WTC11 (cell line): Measurements from ENCODE around the gene STK32C. TPM values are rescaled to one million over a fixed set of nuclear protein-coding genes. Genes with fewer than 3 reads are reported as not detected.

ENCODE experiments used
- ATAC-seq: fragments of 200-7000 bp; cut with Tn5 transposase; 2 replicates; pipeline ENCODE4 v1.10.0; 2021; ENCODE audit warnings: mild to moderate bottlenecking, moderate library complexity
- CTCF ChIA-PET: fragments of 300-600 bp; sonication (Branson Sonifier 250); formaldehyde crosslinking; loops from one replicate; lab custom pipeline; 2021; ENCODE audit warnings: antibody characterized with exemption; lab: Charles Lee
- POLR2A ChIA-PET: fragments of 350-600 bp; sonication (Branson Sonifier 250); formaldehyde crosslinking; loops from one replicate; lab custom pipeline; 2021; ENCODE audit warnings: antibody characterized with exemption; lab: Charles Lee
- DNase-seq: peaks from one replicate; pipeline ENCODE4 v3.0.0; 2021; ENCODE audit warnings: low spot score
- H3K27ac Mint-ChIP-seq: 2 replicates; pipeline ENCODE4 v1.8.0; 2021; ENCODE audit warnings: mixed read lengths
- H3K27me3 Mint-ChIP-seq: 2 replicates; pipeline ENCODE4 v1.8.0; 2021; ENCODE audit warnings: low read depth, mild to moderate bottlenecking, moderate library complexity, mixed read lengths
- H3K36me3 Mint-ChIP-seq: 2 replicates; pipeline ENCODE4 v1.8.0; 2021; ENCODE audit warnings: mixed read lengths
- H3K4me1 Mint-ChIP-seq: 2 replicates; pipeline ENCODE4 v1.8.0; 2022; ENCODE audit warnings: mixed read lengths
- H3K4me3 Mint-ChIP-seq: 2 replicates; pipeline ENCODE4 v1.8.0; 2021; ENCODE audit warnings: mild to moderate bottlenecking, moderate library complexity, mixed read lengths
- H3K9me3 Mint-ChIP-seq: 2 replicates; pipeline ENCODE4 v1.8.0; 2021; ENCODE audit warnings: mixed read lengths
- ARID4B ChIP-seq: sonication (generic); formaldehyde crosslinking; IDR thresholded peaks from 2 replicates; pipeline ENCODE4 v1.8.0; 2023; ENCODE audit warnings: missing genetic modification reagents, mild to moderate bottlenecking, borderline replicate concordance
- STAT6 ChIP-seq: sonication (generic); formaldehyde crosslinking; conservative IDR thresholded peaks from 2 replicates; pipeline ENCODE4 v1.8.1; 2023; ENCODE audit warnings: mild to moderate bottlenecking, low read depth, missing genetic modification reagents, moderate library complexity
- ZNF232 ChIP-seq: sonication (generic); formaldehyde crosslinking; IDR thresholded peaks from 2 replicates; pipeline ENCODE4 v1.8.0; 2022; ENCODE audit warnings: mild to moderate bottlenecking, missing genetic modification reagents
- total RNA-seq: library from RNA; stranded (reverse); gene quantifications from 3 replicates; pipeline ENCODE4 v1.2.3, GENCODE V29; 2021
- TF ChIP-seq, protein P1 (sequence below): sonication (generic); formaldehyde crosslinking; IDR thresholded peaks from 2 replicates; pipeline ENCODE4 v1.8.0; 2022; ENCODE audit warnings: missing genetic modification reagents
- TF ChIP-seq, protein P2 (sequence below): fragments of 250-450 bp; sonication (Bioruptor Pico); IDR thresholded peaks from 2 replicates; pipeline ENCODE4 v1.8.0; 2021; ENCODE audit warnings: mild to moderate bottlenecking

Gene STK32C
- total RNA-seq, 1 experiment from 2014 or later, result 20.7 TPM

GRCh38 chr10:132271458-132272230 lies 36.1 kb downstream of the STK32C start:
- no peak for DNase-seq

More at GRCh38 chr10:132271458-132272230, 36.1 kb downstream of the STK32C start:
- CTCF ChIA-PET, result no interaction called here
- POLR2A ChIA-PET, result no interaction called here
- Mint-ChIP-seq H3K9me3 (peaks cover 22% of the 10 kb centered on the region), H3K4me3 (no peak overlapping the region), H3K36me3 (peaks cover 19% of the 10 kb centered on the region), H3K4me1 (no peaks in the 10 kb centered on the region), H3K27ac (no peak overlapping the region), H3K27me3 (no peaks in the 10 kb centered on the region)
- TF ChIP-seq, protein P1, sequence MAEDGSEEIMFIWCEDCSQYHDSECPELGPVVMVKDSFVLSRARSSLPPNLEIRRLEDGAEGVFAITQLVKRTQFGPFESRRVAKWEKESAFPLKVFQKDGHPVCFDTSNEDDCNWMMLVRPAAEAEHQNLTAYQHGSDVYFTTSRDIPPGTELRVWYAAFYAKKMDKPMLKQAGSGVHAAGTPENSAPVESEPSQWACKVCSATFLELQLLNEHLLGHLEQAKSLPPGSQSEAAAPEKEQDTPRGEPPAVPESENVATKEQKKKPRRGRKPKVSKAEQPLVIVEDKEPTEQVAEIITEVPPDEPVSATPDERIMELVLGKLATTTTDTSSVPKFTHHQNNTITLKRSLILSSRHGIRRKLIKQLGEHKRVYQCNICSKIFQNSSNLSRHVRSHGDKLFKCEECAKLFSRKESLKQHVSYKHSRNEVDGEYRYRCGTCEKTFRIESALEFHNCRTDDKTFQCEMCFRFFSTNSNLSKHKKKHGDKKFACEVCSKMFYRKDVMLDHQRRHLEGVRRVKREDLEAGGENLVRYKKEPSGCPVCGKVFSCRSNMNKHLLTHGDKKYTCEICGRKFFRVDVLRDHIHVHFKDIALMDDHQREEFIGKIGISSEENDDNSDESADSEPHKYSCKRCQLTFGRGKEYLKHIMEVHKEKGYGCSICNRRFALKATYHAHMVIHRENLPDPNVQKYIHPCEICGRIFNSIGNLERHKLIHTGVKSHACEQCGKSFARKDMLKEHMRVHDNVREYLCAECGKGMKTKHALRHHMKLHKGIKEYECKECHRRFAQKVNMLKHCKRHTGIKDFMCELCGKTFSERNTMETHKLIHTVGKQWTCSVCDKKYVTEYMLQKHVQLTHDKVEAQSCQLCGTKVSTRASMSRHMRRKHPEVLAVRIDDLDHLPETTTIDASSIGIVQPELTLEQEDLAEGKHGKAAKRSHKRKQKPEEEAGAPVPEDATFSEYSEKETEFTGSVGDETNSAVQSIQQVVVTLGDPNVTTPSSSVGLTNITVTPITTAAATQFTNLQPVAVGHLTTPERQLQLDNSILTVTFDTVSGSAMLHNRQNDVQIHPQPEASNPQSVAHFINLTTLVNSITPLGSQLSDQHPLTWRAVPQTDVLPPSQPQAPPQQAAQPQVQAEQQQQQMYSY (CRISPR knock-in tag), result no peak
- TF ChIP-seq, protein P2, sequence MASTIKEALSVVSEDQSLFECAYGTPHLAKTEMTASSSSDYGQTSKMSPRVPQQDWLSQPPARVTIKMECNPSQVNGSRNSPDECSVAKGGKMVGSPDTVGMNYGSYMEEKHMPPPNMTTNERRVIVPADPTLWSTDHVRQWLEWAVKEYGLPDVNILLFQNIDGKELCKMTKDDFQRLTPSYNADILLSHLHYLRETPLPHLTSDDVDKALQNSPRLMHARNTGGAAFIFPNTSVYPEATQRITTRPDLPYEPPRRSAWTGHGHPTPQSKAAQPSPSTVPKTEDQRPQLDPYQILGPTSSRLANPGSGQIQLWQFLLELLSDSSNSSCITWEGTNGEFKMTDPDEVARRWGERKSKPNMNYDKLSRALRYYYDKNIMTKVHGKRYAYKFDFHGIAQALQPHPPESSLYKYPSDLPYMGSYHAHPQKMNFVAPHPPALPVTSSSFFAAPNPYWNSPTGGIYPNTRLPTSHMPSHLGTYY (CRISPR knock-in tag), result no peak
- no peak for TF ChIP-seq ZNF232 (CRISPR knock-in tag)
- no peak for TF ChIP-seq STAT6 (CRISPR knock-in tag)
- TF ChIP-seq ARID4B (CRISPR knock-in tag), result no peak
- no peak for ATAC-seq
